K562 (cell line): ENCODE measurements around the gene ATP5MK. TPM values are rescaled to one million over a fixed set of nuclear protein-coding genes. Genes with fewer than 3 reads are reported as not detected.

ENCODE experiments used
- CHAMP1 ChIP-seq: fragments of 450-650 bp; IDR thresholded peaks from 2 replicates; pipeline ENCODE4 v1.6.1; 2016; ENCODE audit warnings: mild to moderate bottlenecking
- HINFP ChIP-seq: fragments of 450-650 bp; conservative IDR thresholded peaks from 2 replicates; pipeline ENCODE4 v1.6.1; 2016; ENCODE audit warnings: missing genetic modification characterization, low read depth, mild to moderate bottlenecking, control low read depth, missing compliant biosample characterization
- ID3 ChIP-seq, 2 experiments: fragments of 250-450 bp in 1 of 2; fragments of 450-650 bp in 1 of 2; sonication (Bioruptor Pico) in 1 of 2; IDR thresholded peaks; 2 replicates each; pipeline versions ENCODE4 v1.6.1 to v1.8.0; 2016 to 2021; ENCODE audit warnings: mild to moderate bottlenecking in 2 of 2, moderate library complexity in 2 of 2, missing compliant biosample characterization in 1 of 2, missing genetic modification characterization in 1 of 2
- JUND ChIP-seq, 2 experiments: IDR thresholded peaks; 2 replicates in 1 of 2; 3 replicates in 1 of 2; pipeline ENCODE4 v1.6.1; 2011; ENCODE audit warnings: borderline replicate concordance in 2 of 2, low read depth in 2 of 2, low read length in 2 of 2, improper control_type of control experiment in 1 of 2, missing biosample characterization in 1 of 2, missing genetic modification characterization in 1 of 2, missing genetic modification reagents in 1 of 2
- KLF1 ChIP-seq: fragments of 450-650 bp; IDR thresholded peaks from 2 replicates; pipeline ENCODE4 v1.6.1; 2016; ENCODE audit warnings: missing genetic modification characterization, missing compliant biosample characterization
- MAZ ChIP-seq, 2 experiments: fragments of 450-650 bp in 1 of 2; sonication (generic) in 1 of 2; formaldehyde crosslinking; IDR thresholded peaks in 1 of 2; conservative IDR thresholded peaks in 1 of 2; 2 replicates each; pipeline versions ENCODE4 v1.4.0 to v1.5.0; 2020; ENCODE audit warnings: mild to moderate bottlenecking in 1 of 2, missing genetic modification reagents in 1 of 2
- NELFE ChIP-seq: IDR thresholded peaks from 2 replicates; pipeline ENCODE4 v1.6.1; 2011; ENCODE audit warnings: mild to moderate bottlenecking; ENCODE audit not compliant: insufficient read depth, insufficient read length
- PRDM10 ChIP-seq: fragments of 450-650 bp; IDR thresholded peaks from 2 replicates; pipeline ENCODE4 v1.6.1; 2018; ENCODE audit not compliant: partially characterized antibody
- PURB ChIP-seq: sonication (generic); formaldehyde crosslinking; IDR thresholded peaks from 2 replicates; pipeline ENCODE4 v1.9.0; 2021; ENCODE audit warnings: low read depth, mild to moderate bottlenecking, missing genetic modification reagents
- RNF219 ChIP-seq: fragments of 250-450 bp; sonication (Bioruptor Pico); IDR thresholded peaks from 2 replicates; pipeline ENCODE4 v1.5.0; 2022; ENCODE audit warnings: mild to moderate bottlenecking
- VEZF1 ChIP-seq: fragments of 200-800 bp; sonication (Bioruptor generic); IDR thresholded peaks from 2 replicates; pipeline ENCODE4 v1.6.1; 2017; ENCODE audit warnings: missing genetic modification characterization, missing compliant biosample characterization
- WHSC1 ChIP-seq: IDR thresholded peaks from one replicate; pipeline ENCODE4 v1.6.1; 2012; ENCODE audit warnings: low read length, control low read depth, inconsistent platforms
- polyA plus RNA-seq, 8 experiments: library from polyadenylated mRNA; depleted of rRNA in 4 of 8; stranded (reverse) in 5 of 8; unstranded in 3 of 8; fragments of >200 nt; fragmentation: Nextera tagmentation in 2 of 8; fragmentation: Illumina TruSeq in 1 of 8; extraction: Ambion mirVana in 2 of 8; extraction: Trizol in 1 of 8; gene quantifications; 2 replicates each; pipeline versions ENCODE4 v1.2.1 to v1.2.3, GENCODE V29; 2011 to 2014; ENCODE audit warnings: inconsistent platforms in 1 of 8, missing spikeins in 1 of 8
- total RNA-seq, 7 experiments: library from RNA; depleted of rRNA in 6 of 7; stranded (reverse); fragments of >200 nt in 6 of 7; fragmentation: Illumina TruSeq in 2 of 7; extraction: Trizol in 2 of 7; gene quantifications; 2 replicates each; pipeline versions ENCODE4 v1.2.1 to v1.2.3, GENCODE V29; 2011 to 2021; ENCODE audit warnings: low replicate concordance in 1 of 7

ATP5MK gene
- total and polyA plus RNA-seq, 9 of the 15 experiments (the other 6 are each of a cell fraction or from before 2014, with no cell fraction given): 182 to 1,810 (median 741) TPM

GRCh38 chr10:103396067-103396788, at the start of gene ATP5MK, which contains the start of gene PDCD11 (continued):
- TF ChIP-seq KLF1 (tag) (0 out of 2 replicates have a peak, but pooled peaks have one; percentile 16), JUND (IDR thresholded peaks at IDR 0.05; ENCODE audit: borderline replicate concordance, low read depth, low read length) (peak; percentile 62), JUND (tag; IDR thresholded peaks at IDR 0.05; ENCODE audit: borderline replicate concordance, low read depth, low read length) (no peak; the same call in 2 of the 3 replicates), CHAMP1 (no peak), MAZ (CRISPR knock-in tag; conservative IDR thresholded peaks at IDR 0.05 in 1 of 2, IDR thresholded peaks at IDR 0.05 in 1 of 2) (peak; percentile 23 to 39; a peak in 1 of 4 replicates), VEZF1 (CRISPR knock-in tag) (peak; percentile 73), HINFP (tag) (no peak), PRDM10 (no peak), ID3 (CRISPR knock-in tag; IDR thresholded peaks at IDR 0.05) (no peak), ID3 (tag; IDR thresholded peaks at IDR 0.05) (no peak), NELFE (no peak), PURB (CRISPR knock-in tag) (no peak), RNF219 (CRISPR knock-in tag) (no peak), WHSC1 (no peak)
